Measurements from ENCODE around the gene C9orf72. TPM values are rescaled to one million over a fixed set of nuclear protein-coding genes. Genes with fewer than 3 reads are reported as not detected.

Gene C9orf72
- total RNA-seq, 4 donors from 2014 or later = 7.9 to 31.0 (median 15.0) TPM

GRCh38 chr9:27573634-27574590, 631 bp upstream of the C9orf72 start:
- H3K27me3 ChIP-seq = no peaks in the 10 kb centered on the region
- peak; percentile 87 for TF ChIP-seq POLR2A (IDR thresholded peaks at IDR 0.05)
- TF ChIP-seq POLR2AphosphoS5 (IDR thresholded peaks at IDR 0.05) = peak; percentile 93 to 95 (median 93)
- TF ChIP-seq EP300 (IDR thresholded peaks at IDR 0.05; ENCODE audit: low read depth) = peak; percentile 97
- TF ChIP-seq CTCF (IDR thresholded peaks at IDR 0.05) = peak in 2 of 5 experiments; percentile 7 to 15
- H3K4me3 ChIP-seq = peak overlapping the region; percentile 26 to 94 (median 64)
- DNase-seq = peak; percentile 98
- H3K36me3 ChIP-seq = no peaks in the 10 kb centered on the region
- in situ Hi-C loops (cut with MboI; ENCODE audit: low pct_ligation_motif_present in 1 of 4, low pct_unique_long_range_greater_than_20kb in 1 of 4, low sequenced_read_pairs in 3 of 4) (loop anchor here in 1 of 4 donors (25.0 kb wide), 1 partner anchor 537 kb away; no protein-coding TSS in a partner anchor), intact Hi-C loops (cut with DNase I; ENCODE audit: low total_unique reads) (no loop called here)
- peak overlapping the region; percentile 95 to 99 (median 98) for H3K27ac ChIP-seq
- peaks cover 7 to 31% (median 9%) of the 10 kb centered on the region in 4 donors for H3K4me1 ChIP-seq
- 2 to 4% methylated on average over 24 to 35 of the region's 35 CpGs for WGBS, 2 donors (ENCODE audit: low coverage in 1 of 2)
- no peaks in the 10 kb centered on the region for H3K9me3 ChIP-seq

GRCh38 chr9:27572566-27572917, 739 bp downstream of the C9orf72 start:
- Histone ChIP-seq H3K9me3 (no peaks in the 10 kb centered on the region), H3K27ac (peak overlapping the region; percentile 95 to 99 (median 98)), H3K4me3 (peak overlapping the region; percentile 58 to 94 (median 76)), H3K4me1 (peaks cover 7 to 33% (median 9%) of the 10 kb centered on the region in 4 donors), H3K36me3 (no peaks in the 10 kb centered on the region), H3K27me3 (no peaks in the 10 kb centered on the region)
- TF ChIP-seq POLR2AphosphoS5 (IDR thresholded peaks at IDR 0.05) = peak; percentile 71 to 83 (median 76)
- no peak for TF ChIP-seq CTCF (IDR thresholded peaks at IDR 0.05)
- intact Hi-C loops (cut with DNase I; ENCODE audit: low total_unique reads) (no loop called here), in situ Hi-C loops (cut with MboI; ENCODE audit: low pct_ligation_motif_present in 1 of 4, low pct_unique_long_range_greater_than_20kb in 1 of 4, low sequenced_read_pairs in 3 of 4) (loop anchor here in 1 of 4 donors (25.0 kb wide), 1 partner anchor 535 kb away; no protein-coding TSS in a partner anchor)
- 3% methylated on average over 6 of the region's 6 CpGs; no CpG with 5 or more reads in 1 of the 2 donors for WGBS, 2 donors (ENCODE audit: low coverage in 1 of 2)
- peak; percentile 64 for DNase-seq

GRCh38 chr9:27572061-27572460, 1.2 kb downstream of the C9orf72 start:
- in situ Hi-C loops (cut with MboI; ENCODE audit: low pct_ligation_motif_present in 1 of 4, low pct_unique_long_range_greater_than_20kb in 1 of 4, low sequenced_read_pairs in 3 of 4) = loop anchor here in 1 of 4 donors (25.0 kb wide), 1 partner anchor 535 kb away; no protein-coding TSS in a partner anchor

More at GRCh38 chr9:27572061-27572460, 1.2 kb downstream of the C9orf72 start:
- H3K27ac ChIP-seq = peak overlapping the region; percentile 95 to 99 (median 98)
- no peak for TF ChIP-seq CTCF (IDR thresholded peaks at IDR 0.05)
- no peak for TF ChIP-seq EP300 (IDR thresholded peaks at IDR 0.05; ENCODE audit: low read depth)
- TF ChIP-seq POLR2A (IDR thresholded peaks at IDR 0.05) = no peak
- TF ChIP-seq POLR2AphosphoS5 (IDR thresholded peaks at IDR 0.05) = no peak
- peak overlapping the region in 2 of 4 donors; percentile 70 to 94 for H3K4me3 ChIP-seq
- no peak for DNase-seq
- H3K9me3 ChIP-seq = no peaks in the 10 kb centered on the region
- H3K27me3 ChIP-seq = no peaks in the 10 kb centered on the region
- peaks cover 7 to 33% (median 9%) of the 10 kb centered on the region in 4 donors for H3K4me1 ChIP-seq
- no peaks in the 10 kb centered on the region for H3K36me3 ChIP-seq
- intact Hi-C loops (cut with DNase I; ENCODE audit: low total_unique reads) = no loop called here
- WGBS, 2 donors (ENCODE audit: low coverage in 1 of 2) = 32 to 41% methylated on average over 3 of the region's 3 CpGs
